Thyroid gland (tissue), 4 donors: ENCODE data around the gene GLYR1.

Source experiments
- POLR2A ChIP-seq, 2 donors: fragments of 450-650 bp; IDR thresholded peaks; one replicate each; pipeline ENCODE4 v1.6.1; 2017; ENCODE audit warnings: antibody characterized with exemption in 2 of 2, mild to moderate bottlenecking in 2 of 2, moderate library complexity in 1 of 2
- TF ChIP-seq, protein P1 (sequence below), 6 experiments: fragments of 200-600 bp in 3 of 6; fragments of 450-650 bp in 3 of 6; sonication (generic) in 3 of 6; IDR thresholded peaks; one replicate each; pipeline ENCODE4 v1.5.1; 2016 to 2019; ENCODE audit warnings: antibody characterized with exemption in 6 of 6, mild to moderate bottlenecking in 2 of 6, inconsistent platforms in 1 of 6, moderate library complexity in 1 of 6

- no peak for TF ChIP-seq POLR2A (IDR thresholded peaks at IDR 0.05)
- TF ChIP-seq, protein P1, sequence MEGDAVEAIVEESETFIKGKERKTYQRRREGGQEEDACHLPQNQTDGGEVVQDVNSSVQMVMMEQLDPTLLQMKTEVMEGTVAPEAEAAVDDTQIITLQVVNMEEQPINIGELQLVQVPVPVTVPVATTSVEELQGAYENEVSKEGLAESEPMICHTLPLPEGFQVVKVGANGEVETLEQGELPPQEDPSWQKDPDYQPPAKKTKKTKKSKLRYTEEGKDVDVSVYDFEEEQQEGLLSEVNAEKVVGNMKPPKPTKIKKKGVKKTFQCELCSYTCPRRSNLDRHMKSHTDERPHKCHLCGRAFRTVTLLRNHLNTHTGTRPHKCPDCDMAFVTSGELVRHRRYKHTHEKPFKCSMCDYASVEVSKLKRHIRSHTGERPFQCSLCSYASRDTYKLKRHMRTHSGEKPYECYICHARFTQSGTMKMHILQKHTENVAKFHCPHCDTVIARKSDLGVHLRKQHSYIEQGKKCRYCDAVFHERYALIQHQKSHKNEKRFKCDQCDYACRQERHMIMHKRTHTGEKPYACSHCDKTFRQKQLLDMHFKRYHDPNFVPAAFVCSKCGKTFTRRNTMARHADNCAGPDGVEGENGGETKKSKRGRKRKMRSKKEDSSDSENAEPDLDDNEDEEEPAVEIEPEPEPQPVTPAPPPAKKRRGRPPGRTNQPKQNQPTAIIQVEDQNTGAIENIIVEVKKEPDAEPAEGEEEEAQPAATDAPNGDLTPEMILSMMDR (IDR thresholded peaks at IDR 0.05): no peak
These were observed 86.7 kb downstream of the GLYR1 start for GRCh38 chr16:4760221-4760910.
